H9 (cell line): ENCODE measurements around the gene MSS51. TPM values are rescaled to one million over a fixed set of nuclear protein-coding genes. Genes with fewer than 3 reads are reported as not detected.

Experiments used
- DNase-seq: peaks from one replicate; pipeline ENCODE4 v3.0.0-alpha.2; 2017
- H2AFZ ChIP-seq: one replicate; pipeline ENCODE4 v1.6.1; 2013; ENCODE audit warnings: mild to moderate bottlenecking, low read length, control low read depth, moderate library complexity
- H2AK5ac ChIP-seq: 2 replicates; pipeline ENCODE4 v1.6.1; 2013; ENCODE audit warnings: low read length, control low read depth, mixed read lengths; ENCODE audit not compliant: insufficient read length
- H2BK120ac ChIP-seq: one replicate; pipeline ENCODE4 v1.6.1; 2013; ENCODE audit warnings: low read depth, mild to moderate bottlenecking, low read length, control low read depth, inconsistent platforms; ENCODE audit not compliant: poor library complexity, severe bottlenecking
- H2BK12ac ChIP-seq: 2 replicates; pipeline ENCODE4 v1.6.1; 2013; ENCODE audit warnings: low read length, control low read depth, mixed read lengths, low read depth; ENCODE audit not compliant: insufficient read length
- H2BK15ac ChIP-seq: 2 replicates; pipeline ENCODE4 v1.6.1; 2013; ENCODE audit warnings: low read depth, low read length, control low read depth
- H2BK20ac ChIP-seq: one replicate; pipeline ENCODE4 v1.6.1; 2013; ENCODE audit warnings: low read depth, mild to moderate bottlenecking, low read length, control low read depth, inconsistent platforms; ENCODE audit not compliant: poor library complexity, severe bottlenecking
- H2BK5ac ChIP-seq: 2 replicates; pipeline ENCODE4 v1.6.1; 2013; ENCODE audit warnings: low read length, control low read depth, mixed read lengths; ENCODE audit not compliant: insufficient read length
- H3K14ac ChIP-seq: 2 replicates; pipeline ENCODE4 v1.6.1; 2013; ENCODE audit warnings: low read length, control low read depth; ENCODE audit not compliant: insufficient read depth
- H3K18ac ChIP-seq: 2 replicates; pipeline ENCODE4 v1.6.1; 2013; ENCODE audit warnings: low read depth, mild to moderate bottlenecking, mixed read lengths, low read length, control low read depth; ENCODE audit not compliant: insufficient read length
- H3K23ac ChIP-seq: 2 replicates; pipeline ENCODE4 v1.6.1; 2013; ENCODE audit warnings: low read length, control low read depth, mixed read lengths, low read depth; ENCODE audit not compliant: insufficient read length
- H3K23me2 ChIP-seq: 2 replicates; pipeline ENCODE4 v1.6.1; 2013; ENCODE audit warnings: low read depth, mild to moderate bottlenecking, mixed read lengths, low read length, control low read depth; ENCODE audit not compliant: insufficient read length, poor library complexity, severe bottlenecking
- H3K27ac ChIP-seq: 2 replicates; pipeline ENCODE4 v1.5.1; 2013; ENCODE audit warnings: low read length, control low read depth, mixed read lengths, low read depth; ENCODE audit not compliant: insufficient read length
- H3K27me3 ChIP-seq: 2 replicates; pipeline ENCODE4 v1.6.1; 2013; ENCODE audit warnings: low read length, control low read depth, inconsistent platforms; ENCODE audit not compliant: insufficient read depth
- H3K4ac ChIP-seq: 2 replicates; pipeline ENCODE4 v1.6.1; 2013; ENCODE audit warnings: low read depth, mild to moderate bottlenecking, control low read depth, inconsistent platforms, low read length, moderate library complexity
- H3K4me1 ChIP-seq: 2 replicates; pipeline ENCODE4 v1.6.1; 2013; ENCODE audit warnings: low read length, control low read depth, inconsistent platforms; ENCODE audit not compliant: insufficient read depth
- H3K4me2 ChIP-seq: 2 replicates; pipeline ENCODE4 v1.6.1; 2013; ENCODE audit warnings: low read length, control low read depth, mixed read lengths; ENCODE audit not compliant: insufficient read length, insufficient read depth
- H3K56ac ChIP-seq: 2 replicates; pipeline ENCODE4 v1.6.1; 2013; ENCODE audit warnings: low read depth, mild to moderate bottlenecking, mixed read lengths, low read length, control low read depth; ENCODE audit not compliant: insufficient read length
- H3K79me1 ChIP-seq: 2 replicates; pipeline ENCODE4 v1.6.1; 2013; ENCODE audit warnings: low read depth, mild to moderate bottlenecking, moderate library complexity, low read length, control low read depth, inconsistent platforms; ENCODE audit not compliant: insufficient read depth, poor library complexity, severe bottlenecking
- H3K79me2 ChIP-seq: 2 replicates; pipeline ENCODE4 v1.6.1; 2013; ENCODE audit warnings: low read length, control low read depth, inconsistent platforms; ENCODE audit not compliant: insufficient read depth
- H3K9ac ChIP-seq: 2 replicates; pipeline ENCODE4 v1.6.1; 2013; ENCODE audit warnings: low read length, control low read depth, mixed read lengths; ENCODE audit not compliant: insufficient read length; ENCODE audit errors: extremely low read depth
- H3K9me3 ChIP-seq: one replicate; pipeline ENCODE4 v1.6.1; 2013; ENCODE audit warnings: low read depth, low read length, inconsistent platforms; ENCODE audit not compliant: control insufficient read depth
- H3T11ph ChIP-seq: one replicate; pipeline ENCODE4 v1.6.1; 2013; ENCODE audit warnings: mild to moderate bottlenecking, low read length, control low read depth, inconsistent platforms
- H4K20me1 ChIP-seq: one replicate; pipeline ENCODE4 v1.6.1; 2013; ENCODE audit not compliant: control insufficient read depth, insufficient read length, insufficient read depth
- H4K5ac ChIP-seq: 2 replicates; pipeline ENCODE4 v1.6.1; 2013; ENCODE audit warnings: low read depth, mild to moderate bottlenecking, mixed read lengths, low read length, control low read depth; ENCODE audit not compliant: insufficient read length
- H4K8ac ChIP-seq: replicated peaks from 2 replicates; pipeline ENCODE4 v1.6.1; 2013; ENCODE audit warnings: low read length, control low read depth, mixed read lengths, low read depth; ENCODE audit not compliant: insufficient read length
- H4K91ac ChIP-seq: 2 replicates; pipeline ENCODE4 v1.6.1; 2013; ENCODE audit warnings: low read depth, mild to moderate bottlenecking, moderate library complexity, mixed read lengths, low read length, control low read depth; ENCODE audit not compliant: insufficient read length
- H3K27ac Mint-ChIP-seq, 3 experiments: 2 replicates in 2 of 3; 3 replicates in 1 of 3; pipeline ENCODE4 v1.8.0; 2020 to 2021; ENCODE audit warnings: mixed read lengths in 3 of 3, mild to moderate bottlenecking in 1 of 3, moderate library complexity in 1 of 3
- H3K27me3 Mint-ChIP-seq: 2 replicates; pipeline ENCODE4 v1.8.0; 2021; ENCODE audit warnings: low read depth, mild to moderate bottlenecking, moderate library complexity, mixed read lengths
- H3K36me3 Mint-ChIP-seq, 3 experiments: 2 replicates in 2 of 3; 3 replicates in 1 of 3; pipeline ENCODE4 v1.8.0; 2020 to 2021; ENCODE audit warnings: low read depth in 3 of 3, mixed read lengths in 3 of 3; ENCODE audit not compliant: insufficient read depth in 1 of 3
- H3K4me1 Mint-ChIP-seq, 2 experiments: 2 replicates each; pipeline ENCODE4 v1.8.0; 2020; ENCODE audit warnings: mixed read lengths in 2 of 2
- H3K4me3 Mint-ChIP-seq, 2 experiments: 2 replicates in 1 of 2; 3 replicates in 1 of 2; pipeline ENCODE4 v1.8.0; 2020 to 2021; ENCODE audit warnings: mild to moderate bottlenecking in 2 of 2, mixed read lengths in 2 of 2, moderate library complexity in 1 of 2
- H3K9me3 Mint-ChIP-seq, 2 experiments: 2 replicates in 1 of 2; 3 replicates in 1 of 2; pipeline ENCODE4 v1.8.0; 2020; ENCODE audit warnings: mild to moderate bottlenecking in 2 of 2, mixed read lengths in 2 of 2, moderate library complexity in 1 of 2
- WGBS: extraction: QIAGEN DNeasy Blood & Tissue Kit; methylation state at CpG from one replicate; pipeline ENCODE4 v1.1.7; 2013; ENCODE audit warnings: missing lambda C conversion rate, low lambda C conversion rate, mixed read lengths; ENCODE audit not compliant: insufficient read length; ENCODE audit errors: extremely low coverage; 5-methylcytosine and 5-hydroxymethylcytosine counted together
- total RNA-seq: library from RNA; stranded (reverse); gene quantifications from 2 replicates; pipeline ENCODE4 v1.2.1, GENCODE V29; 2021
- TF ChIP-seq, protein P1 (sequence below): fragments of 200-600 bp; sonication (generic); conservative IDR thresholded peaks from 3 replicates; pipeline ENCODE4 v1.8.0; 2021; ENCODE audit warnings: antibody characterized with exemption, mild to moderate bottlenecking

Gene MSS51
- total RNA-seq, 1 experiment from 2014 or later: 1.9 TPM

GRCh38 chr10:73416571-73416970, 16.8 kb downstream of the MSS51 start:
- Histone ChIP-seq H3K4me2 (no peak overlapping the region), H3K4ac (no peak overlapping the region), H2AK5ac (no peak overlapping the region), H3K27ac (no peak overlapping the region), H2BK12ac (no peak overlapping the region), H2BK15ac (no peak overlapping the region), H3K79me1 (no peaks in the 10 kb centered on the region), H2BK5ac (no peak overlapping the region), H3K23ac (no peak overlapping the region), H3K14ac (no peak overlapping the region), H4K5ac (no peak overlapping the region), H4K91ac (no peak overlapping the region), H3K9me3 (no peaks in the 10 kb centered on the region), H3K23me2 (peaks cover 16% of the 10 kb centered on the region), H4K20me1 (no peaks in the 10 kb centered on the region), H3K4me1 (no peaks in the 10 kb centered on the region), H2AFZ (no peak overlapping the region), H3K18ac (no peak overlapping the region), H2BK120ac (no peak overlapping the region), H3K79me2 (no peaks in the 10 kb centered on the region; the same call in 1 of the 2 replicates), H3K56ac (no peak overlapping the region), H2BK20ac (no peak overlapping the region), H4K8ac (no peak overlapping the region), H3K9ac (no peak overlapping the region), H3K27me3 (no peaks in the 10 kb centered on the region), H3T11ph (no peak overlapping the region)
- no CpG with 5 or more reads among the region's 3 CpGs for WGBS
- H3K9me3 Mint-ChIP-seq: no peaks in the 10 kb centered on the region
- H3K27me3 Mint-ChIP-seq: peaks cover 4% of the 10 kb centered on the region; the same call in 1 of the 2 replicates
- peaks cover 16 to 18% of the 10 kb centered on the region in 2 experiments for H3K4me1 Mint-ChIP-seq
- no peak for DNase-seq
- H3K27ac Mint-ChIP-seq: no peak overlapping the region
- no peak overlapping the region for H3K4me3 Mint-ChIP-seq
- TF ChIP-seq, protein P1, sequence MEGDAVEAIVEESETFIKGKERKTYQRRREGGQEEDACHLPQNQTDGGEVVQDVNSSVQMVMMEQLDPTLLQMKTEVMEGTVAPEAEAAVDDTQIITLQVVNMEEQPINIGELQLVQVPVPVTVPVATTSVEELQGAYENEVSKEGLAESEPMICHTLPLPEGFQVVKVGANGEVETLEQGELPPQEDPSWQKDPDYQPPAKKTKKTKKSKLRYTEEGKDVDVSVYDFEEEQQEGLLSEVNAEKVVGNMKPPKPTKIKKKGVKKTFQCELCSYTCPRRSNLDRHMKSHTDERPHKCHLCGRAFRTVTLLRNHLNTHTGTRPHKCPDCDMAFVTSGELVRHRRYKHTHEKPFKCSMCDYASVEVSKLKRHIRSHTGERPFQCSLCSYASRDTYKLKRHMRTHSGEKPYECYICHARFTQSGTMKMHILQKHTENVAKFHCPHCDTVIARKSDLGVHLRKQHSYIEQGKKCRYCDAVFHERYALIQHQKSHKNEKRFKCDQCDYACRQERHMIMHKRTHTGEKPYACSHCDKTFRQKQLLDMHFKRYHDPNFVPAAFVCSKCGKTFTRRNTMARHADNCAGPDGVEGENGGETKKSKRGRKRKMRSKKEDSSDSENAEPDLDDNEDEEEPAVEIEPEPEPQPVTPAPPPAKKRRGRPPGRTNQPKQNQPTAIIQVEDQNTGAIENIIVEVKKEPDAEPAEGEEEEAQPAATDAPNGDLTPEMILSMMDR: no peak
- H3K36me3 Mint-ChIP-seq: no peaks in the 10 kb centered on the region
